ENCODE measurements around the gene PEX16. TPM values are rescaled to one million over a fixed set of nuclear protein-coding genes. Genes with fewer than 3 reads are reported as not detected.

The PEX16 gene
- total and polyA plus RNA-seq, 2 of the 13 experiments (the other 11 are each of a cell fraction or from before 2014, with no cell fraction given), result 12.5 to 21.8 TPM

GRCh38 chr11:45885274-45885920 lies 32.3 kb downstream of the PEX16 start, which contains the start of gene MAPK8IP1 (continued):
- TF ChIP-seq KDM3A (CRISPR knock-in tag; IDR thresholded peaks at IDR 0.05; ENCODE audit: low read depth) (no peak), JDP2 (CRISPR knock-in tag; IDR thresholded peaks at IDR 0.05; ENCODE audit: borderline replicate concordance) (no peak), KAT7 (CRISPR knock-in tag; IDR thresholded peaks at IDR 0.05; ENCODE audit: borderline replicate concordance) (no peak), STAG1 (CRISPR knock-in tag; IDR thresholded peaks at IDR 0.05) (no peak), ZNF879 (CRISPR knock-in tag; IDR thresholded peaks at IDR 0.05) (no peak), SNAPC2 (CRISPR knock-in tag; IDR thresholded peaks at IDR 0.05) (no peak), PLRG1 (conservative IDR thresholded peaks at IDR 0.05) (no peak), MIXL1 (CRISPR knock-in tag; IDR thresholded peaks at IDR 0.05) (no peak), ZNF816 (CRISPR knock-in tag; IDR thresholded peaks at IDR 0.05; ENCODE audit: borderline replicate concordance) (0 out of 2 replicates have a peak, but pooled peaks have one; percentile 36), CBX1 (IDR thresholded peaks at IDR 0.05; ENCODE audit: low read depth) (no peak), KDM2A (CRISPR knock-in tag; IDR thresholded peaks at IDR 0.05; ENCODE audit: borderline replicate concordance, low read depth) (peak; percentile 73), ZNF737 (CRISPR knock-in tag; IDR thresholded peaks at IDR 0.05; ENCODE audit: borderline replicate concordance) (no peak), ZBTB14 (CRISPR knock-in tag; IDR thresholded peaks at IDR 0.05) (peak; percentile 74), ZNF451 (CRISPR knock-in tag; IDR thresholded peaks at IDR 0.05) (no peak), ZFYVE20 (CRISPR knock-in tag; IDR thresholded peaks at IDR 0.05; ENCODE audit: borderline replicate concordance, low read depth) (no peak), DNMT1 (CRISPR knock-in tag; IDR thresholded peaks at IDR 0.05) (no peak), ZNF263 (CRISPR knock-in tag; IDR thresholded peaks at IDR 0.05) (no peak), ZNF530 (CRISPR knock-in tag; IDR thresholded peaks at IDR 0.05; ENCODE audit: low read depth) (no peak), CEBPG (CRISPR knock-in tag; IDR thresholded peaks at IDR 0.05) (no peak), ZNF691 (CRISPR knock-in tag; IDR thresholded peaks at IDR 0.05; ENCODE audit: borderline replicate concordance, low read depth) (no peak), PHF21A (CRISPR knock-in tag; IDR thresholded peaks at IDR 0.05) (no peak)
- TF ChIP-seq, protein P1, sequence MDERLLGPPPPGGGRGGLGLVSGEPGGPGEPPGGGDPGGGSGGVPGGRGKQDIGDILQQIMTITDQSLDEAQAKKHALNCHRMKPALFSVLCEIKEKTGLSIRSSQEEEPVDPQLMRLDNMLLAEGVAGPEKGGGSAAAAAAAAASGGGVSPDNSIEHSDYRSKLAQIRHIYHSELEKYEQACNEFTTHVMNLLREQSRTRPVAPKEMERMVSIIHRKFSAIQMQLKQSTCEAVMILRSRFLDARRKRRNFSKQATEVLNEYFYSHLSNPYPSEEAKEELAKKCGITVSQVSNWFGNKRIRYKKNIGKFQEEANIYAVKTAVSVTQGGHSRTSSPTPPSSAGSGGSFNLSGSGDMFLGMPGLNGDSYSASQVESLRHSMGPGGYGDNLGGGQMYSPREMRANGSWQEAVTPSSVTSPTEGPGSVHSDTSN (CRISPR knock-in tag; IDR thresholded peaks at IDR 0.05), result no peak
- TF ChIP-seq, protein P2, sequence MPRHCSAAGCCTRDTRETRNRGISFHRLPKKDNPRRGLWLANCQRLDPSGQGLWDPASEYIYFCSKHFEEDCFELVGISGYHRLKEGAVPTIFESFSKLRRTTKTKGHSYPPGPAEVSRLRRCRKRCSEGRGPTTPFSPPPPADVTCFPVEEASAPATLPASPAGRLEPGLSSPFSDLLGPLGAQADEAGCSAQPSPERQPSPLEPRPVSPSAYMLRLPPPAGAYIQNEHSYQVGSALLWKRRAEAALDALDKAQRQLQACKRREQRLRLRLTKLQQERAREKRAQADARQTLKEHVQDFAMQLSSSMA (CRISPR knock-in tag; IDR thresholded peaks at IDR 0.05), result no peak
- TF ChIP-seq, protein P3, sequence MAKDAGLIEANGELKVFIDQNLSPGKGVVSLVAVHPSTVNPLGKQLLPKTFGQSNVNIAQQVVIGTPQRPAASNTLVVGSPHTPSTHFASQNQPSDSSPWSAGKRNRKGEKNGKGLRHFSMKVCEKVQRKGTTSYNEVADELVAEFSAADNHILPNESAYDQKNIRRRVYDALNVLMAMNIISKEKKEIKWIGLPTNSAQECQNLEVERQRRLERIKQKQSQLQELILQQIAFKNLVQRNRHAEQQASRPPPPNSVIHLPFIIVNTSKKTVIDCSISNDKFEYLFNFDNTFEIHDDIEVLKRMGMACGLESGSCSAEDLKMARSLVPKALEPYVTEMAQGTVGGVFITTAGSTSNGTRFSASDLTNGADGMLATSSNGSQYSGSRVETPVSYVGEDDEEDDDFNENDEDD (CRISPR knock-in tag; IDR thresholded peaks at IDR 0.05; ENCODE audit: borderline replicate concordance), result no peak
